Measurements from ENCODE around the gene METTL9. TPM values are rescaled to one million over a fixed set of nuclear protein-coding genes. Genes with fewer than 3 reads are reported as not detected.
"Not testable (repeated sequence)": the region's sequence is repeated elsewhere in the genome, so short reads cannot be mapped to it uniquely, and the experiment has no call there.

Gene METTL9
- total RNA-seq, 1 donor from 2014 or later = 80.1 TPM

DNA sequence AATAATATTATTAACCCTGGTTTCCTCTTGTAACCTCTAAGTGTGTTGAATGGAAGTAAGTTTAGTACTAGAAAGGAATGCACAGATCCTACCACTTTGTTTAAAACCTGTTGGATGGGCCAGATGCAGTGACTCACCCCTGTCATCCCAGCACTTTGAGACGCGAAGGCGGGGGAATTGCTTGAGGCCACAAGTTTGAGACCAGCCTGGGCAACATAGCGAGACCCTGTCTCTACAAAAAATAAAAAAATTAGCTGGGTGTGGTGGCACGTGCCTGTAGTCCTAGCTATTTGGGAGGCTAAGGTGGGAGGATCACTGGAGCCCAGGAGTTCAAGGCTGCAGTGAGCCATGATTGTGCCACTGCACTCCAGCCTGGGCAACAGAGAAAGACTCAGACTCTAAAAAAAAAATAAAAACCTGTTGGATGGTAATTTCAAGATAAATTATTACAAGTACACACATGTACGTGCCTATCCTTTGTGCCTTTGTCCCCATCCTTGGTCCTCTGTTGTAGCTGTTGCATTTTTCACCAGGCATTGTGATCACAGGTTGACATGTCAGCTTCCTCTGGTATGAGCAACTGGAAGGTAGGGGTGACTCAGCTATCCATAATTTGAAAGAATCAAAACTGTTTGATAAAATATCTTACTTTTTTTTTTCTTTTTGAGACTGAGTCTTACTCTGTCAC lies 30.7 kb upstream of the METTL9 start:
- no peak for DNase-seq (ENCODE audit: low spot score)
- ATAC-seq = no peak
- intact Hi-C loops (cut with DNase I) = no loop called here

DNA sequence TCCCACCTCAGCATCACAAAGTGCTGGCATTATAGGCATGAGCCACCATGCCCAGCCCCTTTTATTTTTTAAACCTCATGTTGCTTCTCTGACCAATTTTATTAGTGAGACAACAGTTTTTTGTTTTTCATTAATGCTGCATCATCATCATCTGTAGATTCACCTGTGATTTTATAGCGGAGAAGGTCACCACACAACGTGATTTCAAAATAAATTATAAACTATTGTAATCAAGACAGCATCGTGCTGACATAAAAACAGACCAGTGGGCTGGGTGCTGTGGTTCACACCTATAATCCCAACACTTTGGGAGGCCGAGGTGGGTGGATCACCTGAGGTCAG lies 28.7 kb upstream of the METTL9 start:
- ATAC-seq (no peak), DNase-seq (ENCODE audit: low spot score) (no peak)
- intact Hi-C loops (cut with DNase I) = no loop called here

DNA sequence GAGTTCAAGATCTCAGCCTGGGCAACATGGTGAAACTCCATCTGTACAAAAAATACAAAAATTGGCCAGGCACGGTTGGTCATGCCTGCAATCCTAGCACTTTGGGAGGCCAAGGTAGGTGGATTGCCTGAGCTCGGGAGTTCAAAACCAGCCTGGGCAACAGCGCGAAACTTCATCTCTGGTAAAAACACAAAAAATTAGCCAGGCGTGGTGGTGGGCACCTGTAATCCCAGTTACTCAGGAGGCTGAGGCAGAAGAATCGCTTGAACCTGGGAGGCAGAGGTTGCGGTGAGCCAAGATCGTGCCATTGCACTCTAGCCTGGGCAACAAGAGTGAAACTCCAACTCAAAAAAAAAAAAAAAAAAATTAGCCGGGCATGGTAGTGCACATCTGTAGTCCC lies 25.9 kb upstream of the METTL9 start:
- intact Hi-C loops (cut with DNase I); ATAC-seq; DNase-seq (ENCODE audit: low spot score): not testable (repeated sequence)

DNA sequence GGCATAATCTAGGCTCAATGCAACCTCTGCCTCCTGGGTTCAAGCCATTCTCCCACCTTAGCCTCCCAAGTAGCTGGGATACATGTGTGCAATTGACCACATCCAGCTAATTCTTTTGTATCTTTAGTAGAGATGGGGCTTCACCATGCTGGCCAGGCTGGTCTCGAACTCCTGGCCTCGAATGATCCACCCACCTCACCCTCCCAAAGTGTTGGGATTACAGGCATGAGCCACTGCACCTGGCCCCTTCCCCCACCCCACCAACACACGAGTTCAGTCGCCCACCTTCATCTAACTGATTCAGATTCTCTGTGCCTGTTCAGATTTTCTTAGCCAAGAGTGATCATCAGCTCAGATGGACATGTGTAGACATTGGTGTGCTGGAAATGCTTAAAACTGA lies 25.0 kb upstream of the METTL9 start:
- ATAC-seq (no peak), DNase-seq (ENCODE audit: low spot score) (no peak)
- intact Hi-C loops (cut with DNase I) = no loop called here

DNA sequence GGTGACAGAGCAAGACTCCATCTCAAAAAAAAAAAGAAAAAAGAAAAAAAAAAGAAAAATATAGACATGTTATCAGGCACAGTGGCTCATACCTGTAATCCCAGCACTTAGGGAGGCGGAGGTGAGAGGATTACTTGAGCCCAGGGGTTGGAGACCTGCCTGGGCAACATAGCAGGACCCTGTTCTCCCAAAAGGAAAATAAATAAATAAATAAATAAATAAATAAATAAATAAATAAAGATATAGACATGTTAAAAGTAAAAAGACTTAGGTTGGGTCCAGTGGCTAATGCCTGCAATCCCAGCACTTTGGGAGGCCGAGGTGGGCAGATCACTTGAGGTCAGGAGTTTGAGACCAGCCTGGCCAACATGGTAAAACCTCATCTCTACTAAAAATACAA lies 23.1 kb upstream of the METTL9 start:
- DNase-seq (ENCODE audit: low spot score); ATAC-seq; intact Hi-C loops (cut with DNase I): not testable (repeated sequence)

DNA sequence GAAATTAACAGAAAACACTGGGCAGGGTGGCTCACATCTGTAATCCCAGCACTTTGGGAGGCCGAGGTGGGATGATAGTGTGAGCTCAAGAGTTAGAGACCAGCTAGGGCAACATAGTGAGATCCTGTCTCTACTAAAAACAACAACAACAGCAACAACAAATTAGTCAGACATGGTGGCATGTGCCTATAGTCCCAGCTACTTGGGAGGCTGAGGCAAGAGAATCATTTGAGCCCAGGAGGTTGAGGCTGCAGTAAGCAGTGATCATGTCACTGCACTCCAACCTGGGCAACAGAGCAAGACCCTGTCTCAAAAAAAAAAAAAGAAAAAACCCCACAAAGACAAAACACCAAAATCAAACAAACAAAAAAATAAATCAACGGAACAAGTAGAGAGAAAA lies 21.9 kb upstream of the METTL9 start:
- ATAC-seq; intact Hi-C loops (cut with DNase I); DNase-seq (ENCODE audit: low spot score): not testable (repeated sequence)

DNA sequence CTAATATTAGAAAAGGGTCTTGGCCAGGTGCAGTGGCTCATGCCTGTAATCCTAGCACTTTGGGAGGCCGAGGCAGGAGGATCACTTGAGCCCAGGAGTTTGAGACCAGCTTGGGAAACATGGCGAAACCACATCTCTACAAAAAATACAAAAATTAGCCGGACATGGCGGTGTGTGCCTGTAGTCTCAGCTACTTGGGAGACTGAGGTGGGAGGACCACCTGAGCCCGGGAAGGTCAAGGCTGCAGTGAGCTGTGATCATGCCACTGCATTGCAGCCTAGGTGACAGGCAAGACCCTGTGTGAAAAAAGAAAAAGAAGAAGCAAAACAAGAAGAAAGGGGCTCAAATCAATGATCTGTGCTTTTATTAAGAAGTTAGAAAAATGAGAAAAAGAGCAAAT lies 21.1 kb upstream of the METTL9 start:
- DNase-seq (ENCODE audit: low spot score); intact Hi-C loops (cut with DNase I); ATAC-seq: not testable (repeated sequence)

DNA sequence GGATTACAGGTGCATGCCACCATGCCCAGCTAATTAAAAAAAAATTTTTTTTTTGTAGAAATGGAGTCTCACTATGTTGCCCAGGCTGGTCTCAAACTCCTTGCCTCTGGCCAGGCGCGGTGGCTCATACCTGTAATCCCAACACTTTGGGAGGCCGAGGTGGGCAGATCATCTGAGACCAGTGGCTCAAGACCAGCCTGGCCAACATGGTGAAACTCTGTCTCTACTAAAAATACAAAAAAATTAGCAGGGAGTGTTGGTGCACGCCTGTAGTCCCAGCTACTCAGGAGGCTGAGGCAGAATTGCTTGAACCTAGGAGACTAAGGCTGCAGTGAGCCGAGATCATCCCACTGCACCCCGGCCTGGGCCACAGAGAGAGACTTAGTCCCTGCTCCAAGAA lies 19.2 kb upstream of the METTL9 start:
- DNase-seq (ENCODE audit: low spot score); ATAC-seq; intact Hi-C loops (cut with DNase I): not testable (repeated sequence)

DNA sequence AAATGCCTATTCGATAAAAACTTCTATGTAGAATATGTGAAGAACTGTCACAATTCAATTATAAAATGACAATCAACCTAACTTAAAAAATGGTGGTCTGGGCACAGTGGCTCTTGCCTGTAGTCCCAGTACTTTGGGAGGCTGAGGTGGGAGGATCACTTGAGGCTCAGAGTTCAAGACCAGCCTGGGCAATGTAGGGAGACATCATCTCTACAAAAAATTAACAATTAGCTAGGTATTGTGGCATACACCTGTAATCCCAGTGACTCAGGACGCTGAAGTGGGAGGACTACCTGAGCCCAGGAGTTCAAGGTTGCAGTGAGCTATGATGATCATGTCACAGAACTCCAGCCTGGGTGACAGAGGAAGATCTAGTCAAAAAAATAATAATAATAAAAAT lies 18.6 kb upstream of the METTL9 start:
- DNase-seq (ENCODE audit: low spot score) (no peak), ATAC-seq (no peak)
- intact Hi-C loops (cut with DNase I) = no loop called here

DNA sequence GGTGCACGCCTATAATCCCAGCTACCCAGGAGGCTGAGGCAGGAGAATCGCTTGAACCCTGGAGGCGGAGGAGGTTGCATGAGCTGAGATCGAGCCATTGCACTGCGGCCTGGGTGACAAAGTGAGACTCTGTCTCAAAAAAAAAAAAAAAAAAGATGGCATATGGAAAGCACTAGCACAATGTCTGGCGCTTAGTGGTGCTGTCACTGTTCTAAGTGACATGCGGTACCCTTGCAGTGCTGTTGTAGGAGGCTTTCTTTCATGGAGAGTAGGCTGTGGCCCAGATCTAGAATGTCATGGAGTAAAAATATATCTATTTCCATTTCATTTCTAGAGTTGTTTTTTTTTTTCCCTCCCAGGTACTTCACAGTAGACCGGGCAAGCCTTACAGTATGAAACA lies 14.6 kb upstream of the METTL9 start:
- DNase-seq (ENCODE audit: low spot score) (no peak), ATAC-seq (no peak)
- intact Hi-C loops (cut with DNase I) = no loop called here

DNA sequence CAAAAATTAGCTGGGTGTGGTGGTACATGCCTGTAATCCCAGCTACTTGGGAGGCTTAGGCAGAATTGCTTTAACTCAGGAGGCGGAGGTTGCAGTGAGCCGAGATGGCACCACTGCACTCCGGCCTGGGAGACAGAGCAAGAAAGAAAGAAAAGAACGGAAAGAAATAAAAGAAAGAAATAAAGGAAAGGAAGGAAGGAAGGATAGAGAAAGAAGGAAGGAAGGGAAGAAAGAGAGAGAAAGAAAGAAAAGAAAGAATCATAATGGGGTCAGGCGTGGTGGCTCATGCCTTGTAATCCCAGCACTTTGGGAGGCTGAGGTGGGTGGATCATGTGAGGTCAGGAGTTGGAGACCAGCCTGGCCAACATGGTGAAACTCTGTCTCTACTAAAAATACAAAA lies 10.8 kb upstream of the METTL9 start:
- intact Hi-C loops (cut with DNase I); ATAC-seq; DNase-seq (ENCODE audit: low spot score): not testable (repeated sequence)

DNA sequence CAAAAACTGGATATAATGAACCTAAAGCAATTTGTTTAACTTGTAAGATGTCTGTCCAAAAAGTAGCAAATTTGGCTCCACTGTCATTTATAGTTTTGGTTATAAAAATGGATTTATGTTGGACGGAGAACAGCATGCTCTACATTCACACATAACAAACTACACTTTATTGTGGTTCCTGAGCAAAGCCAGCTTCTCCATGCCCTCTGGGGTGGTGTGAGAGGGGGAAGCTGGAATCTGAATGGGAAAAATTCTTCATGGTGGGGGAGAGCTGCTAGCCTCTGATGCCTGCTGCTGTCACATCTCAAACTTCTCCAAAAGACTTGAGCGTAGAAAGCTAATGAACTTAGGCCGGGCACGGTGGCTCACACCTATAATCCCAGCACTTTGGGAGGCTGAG lies 9.8 kb upstream of the METTL9 start:
- DNase-seq (ENCODE audit: low spot score) (no peak), ATAC-seq (no peak)
- intact Hi-C loops (cut with DNase I) = no loop called here

DNA sequence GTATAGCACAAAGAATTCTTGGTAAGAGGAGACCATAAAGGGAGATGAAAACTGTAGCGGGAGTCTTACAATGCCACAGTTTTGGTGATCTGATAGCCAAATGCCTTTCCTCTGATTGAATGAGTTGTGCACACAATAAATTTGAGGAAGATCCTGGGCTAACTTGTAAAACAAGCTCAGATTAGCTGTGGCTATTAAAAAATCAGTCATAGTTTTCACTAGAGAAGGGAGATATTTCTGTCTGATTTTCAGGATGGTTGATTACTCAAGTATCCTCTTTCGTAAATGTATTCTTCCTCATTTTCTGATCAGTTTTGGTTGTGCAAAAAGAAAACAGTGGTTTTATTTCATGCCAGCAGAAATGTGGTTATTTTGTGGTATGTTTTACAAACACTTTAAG lies 9.1 kb upstream of the METTL9 start:
- ATAC-seq (no peak), DNase-seq (ENCODE audit: low spot score) (no peak)
- intact Hi-C loops (cut with DNase I) = no loop called here

DNA sequence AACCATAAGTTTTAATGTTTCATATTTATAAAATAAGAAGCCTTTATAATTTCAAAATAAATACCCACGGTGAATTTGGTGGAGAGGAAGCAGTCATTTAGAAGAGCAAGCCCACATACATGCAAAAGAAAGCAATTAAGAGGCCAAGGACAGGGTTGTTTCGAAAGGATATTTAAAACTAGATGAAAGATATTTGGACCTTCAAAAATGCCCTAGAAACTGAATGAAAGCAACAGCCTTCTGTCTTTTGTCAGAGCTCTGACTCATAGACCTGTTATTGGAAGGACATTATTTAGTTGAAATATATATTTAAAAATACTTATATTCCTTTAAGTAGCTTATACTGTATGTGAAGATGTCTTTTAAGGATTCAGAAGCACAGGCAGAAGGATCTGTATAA lies 8.6 kb upstream of the METTL9 start:
- DNase-seq (ENCODE audit: low spot score) (no peak), ATAC-seq (no peak)
- intact Hi-C loops (cut with DNase I) = no loop called here

DNA sequence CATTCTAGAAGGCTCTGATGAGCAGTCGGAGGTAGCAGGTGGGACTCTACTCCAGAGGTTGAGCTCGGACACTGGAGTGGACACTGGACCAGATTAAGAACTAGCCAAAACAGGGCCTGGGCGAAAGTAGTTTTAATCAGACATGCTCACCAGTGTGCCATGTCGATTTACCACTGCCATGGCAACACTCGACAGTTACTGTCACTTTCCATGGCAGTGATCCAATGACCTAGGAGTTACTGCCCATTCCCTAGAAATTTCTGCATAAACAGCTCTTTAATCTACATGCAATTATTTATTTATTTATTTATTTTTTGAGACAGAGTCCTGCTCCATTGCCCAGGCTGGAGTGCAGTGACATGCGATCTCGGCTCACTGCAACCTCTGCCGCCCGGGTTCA lies 7.2 kb upstream of the METTL9 start:
- ATAC-seq = no peak
- DNase-seq (ENCODE audit: low spot score) = no peak
- intact Hi-C loops (cut with DNase I) = no loop called here

DNA sequence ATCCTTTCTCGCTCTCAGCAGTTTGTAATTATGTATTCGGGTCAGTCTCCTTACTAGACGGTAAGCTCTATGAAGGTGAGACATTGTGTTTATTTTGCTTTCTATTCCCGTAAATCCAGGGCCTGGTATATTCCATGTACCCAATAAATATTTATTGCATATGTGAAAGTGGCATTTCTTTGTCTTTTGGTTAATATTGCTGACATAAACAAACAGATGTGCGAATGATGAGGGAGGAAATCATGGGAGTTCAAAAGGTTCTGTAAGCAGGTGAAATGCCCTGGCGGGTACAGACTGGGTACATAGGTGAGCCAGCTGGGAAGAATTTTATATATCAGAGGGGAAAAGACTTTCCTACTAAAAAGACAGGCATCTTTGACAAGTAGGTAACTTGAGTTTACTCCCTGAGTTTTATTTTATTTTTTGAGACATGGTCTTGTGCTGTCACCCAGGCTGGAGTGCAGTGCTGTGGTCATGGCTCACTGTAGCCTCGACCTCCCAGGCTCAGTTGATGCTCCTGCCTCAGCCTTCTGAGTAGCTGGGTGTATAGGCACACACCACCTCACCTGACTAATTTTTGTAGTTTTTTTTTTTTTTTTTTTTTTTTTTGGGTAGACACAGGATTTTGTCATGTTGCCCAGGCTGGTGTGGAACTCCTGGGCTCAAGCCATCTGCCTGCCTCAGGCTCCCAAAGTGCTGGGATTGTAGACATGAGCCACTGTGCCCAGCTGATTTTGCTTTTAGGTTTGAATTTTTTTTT lies 5.7 kb upstream of the METTL9 start:
- no peak for ATAC-seq
- DNase-seq (ENCODE audit: low spot score) = no peak
- intact Hi-C loops (cut with DNase I) = no loop called here

DNA sequence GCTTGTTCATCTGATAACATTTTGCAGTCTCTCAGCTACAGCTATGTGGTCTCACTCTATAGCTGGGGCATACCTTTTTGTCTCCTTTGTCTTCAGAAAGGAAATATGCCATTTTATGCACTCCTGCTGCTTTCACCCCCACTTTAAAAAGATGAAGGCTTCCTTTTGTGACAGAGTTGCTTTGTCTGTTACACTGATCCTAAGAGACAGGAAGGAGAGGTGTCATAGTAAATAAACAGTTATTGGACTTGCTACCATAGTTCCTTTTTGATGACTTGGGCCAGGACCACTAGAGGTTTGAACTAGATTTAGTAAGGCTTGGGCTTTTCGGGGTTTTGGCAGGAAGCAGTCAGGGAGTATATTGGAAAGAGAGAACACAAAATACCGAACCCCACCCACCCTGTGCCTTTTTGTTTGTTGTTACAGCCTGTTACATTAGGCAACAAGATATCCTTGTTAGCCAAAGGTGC lies 1.8 kb upstream of the METTL9 start:
- DNase-seq (ENCODE audit: low spot score) = no peak
- intact Hi-C loops (cut with DNase I) = no loop called here
- ATAC-seq = no peak

DNA sequence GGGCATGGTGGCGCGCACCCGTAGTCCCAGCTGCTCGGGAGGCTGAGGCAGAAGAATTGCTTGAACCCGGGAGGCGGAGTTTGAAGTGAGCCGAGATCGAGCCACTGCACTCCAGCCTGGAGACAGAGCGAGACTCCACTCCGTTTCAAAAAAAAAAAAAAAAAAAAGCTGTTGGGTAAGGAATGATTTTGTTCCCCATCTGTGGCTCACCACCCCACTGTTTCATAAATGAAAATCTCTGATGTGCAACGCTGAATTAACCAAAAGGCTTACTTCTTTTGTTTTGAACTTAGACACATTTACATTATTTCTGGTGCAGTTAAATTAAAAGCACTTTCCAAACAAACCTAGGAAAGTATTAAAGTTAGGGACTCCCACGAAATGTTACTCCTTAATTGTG lies 1.2 kb upstream of the METTL9 start:
- DNase-seq (ENCODE audit: low spot score) (no peak), ATAC-seq (no peak)
- intact Hi-C loops (cut with DNase I) = no loop called here

DNA sequence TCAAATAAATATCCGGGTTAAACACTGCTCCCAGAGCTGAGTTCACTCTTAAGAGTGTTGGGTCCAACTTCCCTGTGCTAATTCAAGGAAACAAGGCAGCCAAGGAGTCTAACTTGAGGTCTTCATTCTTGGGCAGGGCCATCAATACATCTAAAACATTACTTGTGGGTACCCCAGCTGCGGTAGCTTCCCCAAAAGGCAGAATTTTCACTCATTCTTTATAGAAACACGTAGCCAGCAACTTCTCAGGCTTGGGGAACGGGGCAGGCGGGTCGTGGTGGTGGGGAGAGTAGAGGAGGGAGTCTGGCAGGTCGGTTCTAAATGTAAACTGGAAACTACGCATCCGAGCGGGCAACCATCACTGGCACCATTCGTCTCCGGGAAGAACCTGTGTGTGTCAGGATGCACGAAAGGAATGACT lies 666 bp upstream of the METTL9 start:
- intact Hi-C loops (cut with DNase I) = no loop called here
- peak; percentile 10 for ATAC-seq
- peak; percentile 59 for DNase-seq (ENCODE audit: low spot score)

DNA sequence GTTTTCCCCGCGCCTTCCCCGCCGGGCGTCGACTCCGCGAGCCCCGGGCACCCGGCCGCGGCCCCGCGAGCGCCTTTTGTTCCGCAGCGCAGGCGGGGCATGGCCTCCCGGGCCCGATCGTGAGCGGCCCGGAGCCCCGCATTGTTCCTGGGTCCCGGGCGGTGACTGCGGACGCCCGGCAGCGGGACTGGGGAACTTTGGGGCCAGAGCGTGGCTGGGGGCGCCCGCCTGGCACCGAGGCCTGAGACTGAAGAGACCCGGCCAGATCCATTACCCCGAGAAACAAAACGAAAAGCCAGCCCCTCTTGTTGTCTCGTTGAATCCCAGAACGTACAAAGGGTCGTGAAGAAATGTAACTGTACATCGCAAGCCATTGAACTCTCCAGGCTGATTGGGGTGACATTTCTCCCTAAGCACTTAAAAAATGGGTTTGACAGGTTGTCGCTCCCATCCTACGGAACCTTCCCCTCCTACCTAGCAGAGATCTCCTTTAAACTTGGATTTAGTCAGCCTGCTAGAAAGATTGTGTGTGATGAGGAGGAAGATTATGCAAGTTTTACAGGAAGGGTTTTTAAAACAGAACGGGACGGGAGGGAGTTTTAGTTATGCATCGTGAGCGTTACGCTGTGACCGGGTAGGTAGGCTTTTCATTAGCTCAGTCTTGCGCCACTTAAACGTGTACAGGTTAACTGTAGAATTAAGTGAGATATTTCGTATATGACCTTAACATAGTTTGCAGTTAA lies 825 bp downstream of the METTL9 start:
- ATAC-seq = no peak
- peak; percentile 58 for DNase-seq (ENCODE audit: low spot score)
- intact Hi-C loops (cut with DNase I) = no loop called here
